Type B pancreatic cell (in vitro differentiated cells): ENCODE results near the gene BCAS3. TPM values are rescaled to one million over a fixed set of nuclear protein-coding genes. Genes with fewer than 3 reads are reported as not detected.

ENCODE experiments used
- DNase-seq: peaks from one replicate; pipeline ENCODE4 v3.0.0; 2021; ENCODE audit warnings: mixed read lengths; ENCODE audit not compliant: unreplicated experiment; ENCODE audit errors: extremely low spot score
- H3K27ac Mint-ChIP-seq: 2 replicates; pipeline ENCODE4 v1.8.0; 2021; ENCODE audit warnings: mild to moderate bottlenecking, mixed read lengths
- H3K27me3 Mint-ChIP-seq: 2 replicates; pipeline ENCODE4 v1.8.0; 2021; ENCODE audit warnings: mixed read lengths
- H3K36me3 Mint-ChIP-seq: 2 replicates; pipeline ENCODE4 v1.8.0; 2021; ENCODE audit warnings: mixed read lengths
- H3K4me1 Mint-ChIP-seq: one replicate; pipeline ENCODE4 v1.8.0; 2021; ENCODE audit warnings: mixed read lengths; ENCODE audit not compliant: unreplicated experiment
- H3K4me3 Mint-ChIP-seq: 2 replicates; pipeline ENCODE4 v1.8.0; 2021; ENCODE audit warnings: mild to moderate bottlenecking, mixed read lengths
- H3K9me3 Mint-ChIP-seq: 2 replicates; pipeline ENCODE4 v1.8.0; 2021; ENCODE audit warnings: mixed read lengths
- CTCF ChIP-seq: fragments of 200-600 bp; sonication (generic); conservative IDR thresholded peaks from 2 replicates; pipeline ENCODE4 v1.5.0; 2021; ENCODE audit warnings: antibody characterized with exemption, mild to moderate bottlenecking
- total RNA-seq: library from RNA; stranded (reverse); gene quantifications from 2 replicates; pipeline ENCODE4 v1.2.1, GENCODE V29; 2021; ENCODE audit warnings: low replicate concordance

The BCAS3 gene
- total RNA-seq, 1 donor from 2014 or later: 23.0 TPM

DNA sequence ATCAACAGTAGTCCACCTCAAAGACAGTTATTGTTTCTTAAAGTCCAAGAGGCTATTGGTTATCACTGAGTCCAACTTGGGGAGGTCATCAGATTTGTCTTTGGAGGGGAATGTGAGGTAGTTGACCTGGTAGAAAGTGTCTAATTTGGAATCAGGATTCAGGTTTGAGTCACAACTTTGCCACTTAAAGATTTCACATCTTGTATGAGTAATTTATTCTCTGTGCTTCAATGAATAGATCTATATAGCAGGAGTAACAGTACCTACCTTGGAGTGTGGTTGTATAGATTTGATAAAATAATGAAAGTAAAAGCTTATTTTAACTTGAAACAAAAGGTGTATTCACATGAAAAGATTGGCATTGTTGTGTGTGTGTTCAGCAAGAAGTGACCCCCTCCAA is 602.7 kb downstream of the BCAS3 start:
- H3K36me3 Mint-ChIP-seq: no peaks in the 10 kb centered on the region
- TF ChIP-seq CTCF: no peak
- H3K9me3 Mint-ChIP-seq: peaks cover 6% of the 10 kb centered on the region
- no peak overlapping the region for H3K4me3 Mint-ChIP-seq
- H3K27ac Mint-ChIP-seq: no peak overlapping the region
- H3K4me1 Mint-ChIP-seq: peaks cover 15% of the 10 kb centered on the region
- no peaks in the 10 kb centered on the region for H3K27me3 Mint-ChIP-seq
- no peak for DNase-seq

DNA sequence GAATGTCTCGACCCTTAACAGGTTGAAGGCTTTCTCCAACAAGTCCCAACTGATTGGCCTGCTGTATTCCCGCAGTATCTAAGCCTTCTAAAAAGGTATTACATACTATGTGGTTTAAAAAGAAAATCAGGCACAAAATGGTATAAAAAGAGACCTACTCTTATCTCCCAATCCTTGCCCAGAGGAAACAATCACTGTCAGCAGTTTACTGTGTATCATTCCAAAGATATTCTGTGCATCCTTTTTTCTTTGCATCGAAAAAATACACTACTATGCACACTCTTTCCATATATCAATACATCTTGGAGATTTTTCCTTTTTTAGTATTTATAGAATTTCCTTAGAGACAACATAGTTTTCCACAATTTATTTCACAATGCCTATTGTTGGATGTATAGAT is 603.2 kb downstream of the BCAS3 start:
- TF ChIP-seq CTCF: no peak
- H3K36me3 Mint-ChIP-seq: no peaks in the 10 kb centered on the region
- DNase-seq: no peak
- H3K27ac Mint-ChIP-seq: no peak overlapping the region
- peaks cover 6% of the 10 kb centered on the region for H3K9me3 Mint-ChIP-seq
- H3K4me1 Mint-ChIP-seq: peaks cover 20% of the 10 kb centered on the region
- H3K27me3 Mint-ChIP-seq: no peaks in the 10 kb centered on the region
- H3K4me3 Mint-ChIP-seq: no peak overlapping the region

- TF ChIP-seq CTCF: no peak
- Mint-ChIP-seq H3K9me3 (peaks cover 6% of the 10 kb centered on the region), H3K27ac (no peak overlapping the region), H3K4me3 (no peak overlapping the region), H3K27me3 (no peaks in the 10 kb centered on the region), H3K36me3 (no peaks in the 10 kb centered on the region), H3K4me1 (peaks cover 29% of the 10 kb centered on the region)
- DNase-seq: no peak
These were observed 604.7 kb downstream of the BCAS3 start for GRCh38 chr17:61282377-61282776.

GRCh38 chr17:61283043-61283442 is 605.4 kb downstream of the BCAS3 start:
- no peaks in the 10 kb centered on the region for H3K27me3 Mint-ChIP-seq
- H3K36me3 Mint-ChIP-seq: no peaks in the 10 kb centered on the region
- peaks cover 6% of the 10 kb centered on the region for H3K9me3 Mint-ChIP-seq

DNA sequence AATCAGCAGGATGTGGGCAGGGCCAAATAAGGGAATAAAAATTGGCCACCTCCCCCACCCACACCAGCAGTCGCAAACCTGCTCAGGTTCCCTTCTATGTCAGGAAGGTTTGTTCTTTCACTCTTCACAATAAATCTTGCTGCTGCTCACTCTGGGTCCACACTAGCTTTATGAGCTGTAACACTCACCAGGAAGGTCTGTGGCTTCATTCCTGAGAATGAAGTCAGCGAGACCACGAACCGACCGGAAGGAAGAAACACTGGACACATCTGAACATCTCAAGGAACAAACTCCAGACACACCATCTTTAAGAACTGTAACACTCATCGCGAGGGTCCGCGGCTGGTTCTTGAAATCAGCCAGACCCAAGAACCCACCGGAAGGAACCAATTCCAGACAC is 606.5 kb downstream of the BCAS3 start:
- Mint-ChIP-seq H3K27ac (no peak overlapping the region), H3K36me3 (no peaks in the 10 kb centered on the region)

More at GRCh38 chr17:61283043-61283442, 605.4 kb downstream of the BCAS3 start:
- no peak for DNase-seq
- peaks cover 30% of the 10 kb centered on the region for H3K4me1 Mint-ChIP-seq
- H3K4me3 Mint-ChIP-seq: no peak overlapping the region
- no peak overlapping the region for H3K27ac Mint-ChIP-seq
- no peak for TF ChIP-seq CTCF

More for the DNA sequence above, 606.5 kb downstream of the BCAS3 start:
- TF ChIP-seq CTCF: no peak
- Mint-ChIP-seq H3K4me3 (no peak overlapping the region), H3K9me3 (peaks cover 6% of the 10 kb centered on the region), H3K27me3 (no peaks in the 10 kb centered on the region), H3K4me1 (peaks cover 37% of the 10 kb centered on the region)
- no peak for DNase-seq
